Stimulated activated CD4-positive, alpha-beta T cell treated with anti-CD3 and anti-CD28 coated beads, Interleukin-2, amount 100 ng/mL, for 24 hours (primary cell): ENCODE measurements around the gene CTIF.
A peak's percentile ranks its signal among the peaks of the same experiment; 100 is the strongest.

Source experiments
- DNase-seq, 2 donors: peaks; one replicate each; pipeline ENCODE4 v3.0.0-alpha.2; 2020

The CTIF gene

DNA sequence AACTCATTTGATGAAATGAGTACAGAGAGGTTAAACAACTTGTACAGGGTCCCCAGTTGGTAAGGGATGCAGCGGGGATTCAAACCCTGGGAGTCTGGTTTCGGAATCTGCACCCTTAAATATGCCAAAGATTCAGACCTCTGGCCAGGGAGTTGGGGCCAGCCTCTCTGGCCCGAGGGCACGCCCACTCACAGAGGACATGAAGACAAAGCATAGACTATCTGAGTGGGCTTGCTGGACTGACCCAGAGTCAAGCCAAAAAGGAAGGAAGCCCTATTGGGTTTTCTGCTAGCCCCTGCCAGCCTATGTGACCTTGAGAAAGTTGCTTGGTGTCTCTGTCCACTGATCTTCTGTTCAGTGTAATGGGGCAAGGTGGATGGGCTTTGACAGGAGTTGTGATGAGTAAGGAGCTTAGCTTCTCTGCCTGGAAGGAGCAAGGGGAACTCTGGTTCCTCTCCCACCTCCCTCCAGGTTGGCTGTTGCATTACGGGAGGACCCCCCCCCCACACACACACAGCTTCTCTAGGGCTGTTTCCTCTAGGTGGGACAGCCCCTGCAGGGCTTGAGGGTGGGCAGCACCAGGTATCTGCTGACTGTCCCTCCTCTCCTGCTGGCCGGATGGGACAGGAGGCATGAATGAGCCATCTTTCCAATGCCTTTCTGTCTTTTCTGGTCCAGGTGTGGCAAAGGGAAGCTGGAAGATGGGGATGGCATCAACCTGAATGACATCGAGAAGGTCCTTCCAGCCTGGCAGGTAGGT is 131.3 kb downstream of the CTIF start:
- no peak for DNase-seq

GRCh38 chr18:48670751-48671560 is 132.1 kb downstream of the CTIF start:
- no peak for DNase-seq

GRCh38 chr18:48671561-48671945 is 132.7 kb downstream of the CTIF start:
- DNase-seq, result no peak

- DNase-seq, result no peak
These were observed 134.0 kb downstream of the CTIF start for GRCh38 chr18:48672671-48673340.

- no peak for DNase-seq
These were observed 134.6 kb downstream of the CTIF start for GRCh38 chr18:48673456-48673852.

DNA sequence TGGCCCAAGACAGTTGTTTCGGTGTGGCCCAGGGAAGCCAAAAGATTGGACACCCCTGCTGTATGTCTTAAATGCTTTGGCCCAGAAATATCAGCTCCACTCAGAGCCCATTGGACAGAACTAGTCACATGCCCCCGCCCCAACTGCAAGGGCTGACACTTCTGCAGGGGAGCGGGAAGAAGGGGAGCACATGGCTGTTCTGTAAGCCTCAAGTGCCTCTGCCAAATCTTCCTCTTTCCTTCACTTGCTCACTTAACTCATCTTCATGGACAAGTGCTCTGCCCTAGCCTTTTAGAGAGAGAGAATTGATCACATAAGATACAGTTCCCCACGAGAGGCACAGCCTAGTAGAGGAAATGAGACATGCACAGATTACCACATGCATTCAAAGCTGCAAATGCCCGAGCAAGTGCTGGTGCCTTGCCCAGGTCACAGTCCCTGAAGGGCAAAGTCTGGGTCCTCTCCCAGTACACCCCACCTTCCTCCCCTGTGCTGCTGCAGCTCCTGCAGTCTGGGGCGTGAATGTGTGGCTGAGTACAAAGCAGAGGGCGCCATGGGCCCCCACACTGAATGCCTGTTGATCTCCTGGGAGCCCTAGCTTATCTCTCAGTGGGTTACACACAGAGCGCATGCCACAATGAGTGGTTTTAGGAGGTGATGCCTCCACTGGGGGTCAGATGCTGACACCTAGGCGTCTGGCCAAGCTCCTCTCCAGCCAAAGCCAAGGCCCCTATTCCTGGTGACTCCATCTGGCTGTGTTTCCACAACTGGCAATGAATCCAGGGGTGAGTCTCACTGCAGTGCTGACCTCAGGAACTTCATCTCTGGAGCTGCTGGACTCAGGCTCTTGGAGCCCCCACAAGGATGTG is 135.3 kb downstream of the CTIF start:
- no peak for DNase-seq

- no peak for DNase-seq
These were observed 136.0 kb downstream of the CTIF start for GRCh38 chr18:48674758-48675351.

GRCh38 chr18:48675352-48675761 is 136.5 kb downstream of the CTIF start:
- DNase-seq, result peak; percentile 85 to 89

DNA sequence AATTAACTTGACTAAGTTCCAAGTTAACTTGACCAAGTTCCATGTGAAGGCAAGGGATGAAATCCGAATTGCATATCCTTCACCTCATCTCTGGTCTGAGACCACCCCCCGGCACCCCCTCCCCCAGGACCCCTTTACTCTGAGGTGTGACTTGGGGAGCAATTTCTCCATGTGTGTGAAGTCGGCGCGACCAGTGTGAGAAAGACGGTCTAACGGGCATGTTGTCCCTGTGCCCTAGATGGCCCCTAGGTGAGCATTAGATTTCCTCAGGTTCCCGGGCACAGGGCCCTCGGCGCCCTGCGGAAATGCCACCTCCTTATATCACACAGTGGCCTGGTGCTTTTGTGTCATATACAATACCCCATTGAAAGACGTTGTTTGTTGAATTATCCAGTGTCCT is 137.1 kb downstream of the CTIF start:
- DNase-seq, result no peak

DNA sequence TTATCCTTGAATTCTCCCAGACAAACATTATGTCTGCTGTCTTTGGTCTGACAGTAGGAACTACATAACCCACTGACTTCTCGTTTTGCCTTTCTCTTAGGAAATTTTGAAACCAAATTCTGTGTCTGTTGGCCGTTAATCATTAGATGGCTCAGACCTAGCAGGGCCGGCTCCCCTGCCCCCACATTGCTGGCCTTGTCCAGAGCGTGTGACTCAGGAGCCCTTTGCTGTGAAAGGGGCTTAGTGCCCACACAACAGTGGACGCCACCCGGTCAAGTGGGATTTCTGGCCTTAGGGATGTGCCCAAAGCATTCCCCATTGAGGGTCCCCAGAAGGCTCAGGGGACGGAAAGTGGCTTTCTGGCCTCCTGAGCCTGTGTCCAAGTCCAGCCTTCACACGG is 137.5 kb downstream of the CTIF start:
- no peak for DNase-seq

DNA sequence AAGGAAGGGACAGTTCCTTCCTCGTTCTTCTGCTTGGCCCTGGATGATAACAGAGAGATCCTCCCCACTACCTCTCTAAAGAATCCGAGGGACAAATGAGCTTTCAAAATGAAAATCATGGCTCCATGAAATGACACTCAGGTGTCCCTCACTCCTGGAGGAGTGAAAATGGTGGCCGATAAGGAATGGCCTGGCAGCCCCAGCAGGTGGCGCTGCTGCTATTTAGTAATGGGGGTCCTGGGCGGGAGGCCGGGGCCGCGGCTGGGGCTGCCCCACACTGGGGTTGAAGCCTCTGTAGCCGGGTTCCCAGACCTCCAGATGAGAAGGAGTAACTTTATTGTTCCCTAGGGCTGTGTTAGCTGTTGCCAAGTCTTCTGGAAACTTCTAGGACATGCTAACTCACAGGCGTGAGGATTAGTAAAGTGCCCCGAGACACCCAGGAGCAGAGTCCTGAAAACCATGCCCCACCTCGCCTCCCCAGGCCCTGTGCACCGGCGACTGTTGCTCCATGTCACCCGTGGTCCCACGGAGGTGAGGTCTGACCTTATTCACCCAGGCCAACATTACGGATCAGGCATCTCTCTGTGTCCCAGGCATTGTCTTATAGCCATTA is 138.0 kb downstream of the CTIF start:
- peak; percentile 74 to 78 for DNase-seq

- no peak for DNase-seq
These were observed 139.6 kb downstream of the CTIF start for GRCh38 chr18:48678237-48679115.

DNA sequence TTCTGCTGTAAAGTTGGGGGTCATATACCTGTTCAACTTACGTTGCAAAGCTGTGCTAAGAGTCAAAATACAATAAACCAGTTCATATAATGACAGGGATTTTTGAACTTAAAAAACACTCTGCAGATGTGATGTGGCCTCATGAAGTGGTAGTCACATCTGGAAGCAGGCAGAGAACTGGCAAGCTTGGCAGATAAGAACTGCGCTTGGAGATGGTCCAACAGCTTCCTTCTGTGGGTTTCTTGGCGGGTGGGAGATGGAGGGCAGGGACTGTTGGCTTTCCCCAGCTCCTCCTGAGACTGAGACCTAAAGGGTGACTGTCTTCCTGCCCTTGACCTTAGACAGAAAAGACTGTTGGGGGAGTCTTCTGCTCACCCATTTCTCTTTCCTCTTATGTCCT is 140.4 kb downstream of the CTIF start:
- no peak for DNase-seq

DNA sequence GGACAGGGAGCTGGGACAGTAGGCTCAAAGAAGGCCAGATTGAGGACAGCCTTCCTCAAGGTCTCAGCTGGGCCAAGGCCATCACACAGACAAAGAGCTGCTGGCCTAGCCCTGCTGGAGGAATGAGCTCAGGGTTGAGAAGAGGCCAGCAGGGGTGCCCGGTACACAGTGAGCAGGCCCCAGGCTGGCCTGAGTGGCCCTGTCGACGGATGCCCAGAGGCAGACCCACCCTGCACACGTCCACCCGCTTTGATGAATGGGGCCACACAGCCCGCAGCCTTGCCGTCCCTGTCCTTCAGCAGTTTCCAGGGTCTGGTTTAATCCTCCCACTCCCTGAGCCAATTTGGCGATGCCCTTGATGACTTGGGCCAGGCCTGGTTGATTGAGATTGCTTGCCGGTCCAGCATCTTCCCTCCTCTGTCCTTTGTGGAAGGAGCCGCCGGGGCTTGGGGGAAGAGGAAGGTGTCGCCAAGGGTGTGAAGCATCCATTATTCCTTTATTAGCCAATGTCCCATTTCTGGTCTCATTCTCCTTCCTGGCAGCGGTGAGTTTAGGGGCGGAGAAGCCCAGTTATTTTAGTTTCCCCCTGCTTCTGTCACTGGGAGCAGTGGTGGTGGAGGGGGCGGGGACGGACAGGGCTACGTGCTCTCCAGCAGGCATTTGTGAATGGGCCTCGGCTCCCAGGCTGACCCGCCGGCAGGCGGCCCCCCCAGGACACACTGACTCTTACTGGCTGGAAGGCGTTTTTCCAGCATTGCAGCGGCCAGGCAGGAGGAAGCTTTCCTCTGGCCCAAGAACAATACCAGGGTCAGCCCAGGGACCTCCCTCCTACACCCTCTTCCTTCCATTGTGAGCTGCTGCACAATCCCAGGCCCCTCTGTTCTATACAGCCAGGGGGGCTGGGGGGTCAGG is 141.8 kb downstream of the CTIF start:
- no peak for DNase-seq

DNA sequence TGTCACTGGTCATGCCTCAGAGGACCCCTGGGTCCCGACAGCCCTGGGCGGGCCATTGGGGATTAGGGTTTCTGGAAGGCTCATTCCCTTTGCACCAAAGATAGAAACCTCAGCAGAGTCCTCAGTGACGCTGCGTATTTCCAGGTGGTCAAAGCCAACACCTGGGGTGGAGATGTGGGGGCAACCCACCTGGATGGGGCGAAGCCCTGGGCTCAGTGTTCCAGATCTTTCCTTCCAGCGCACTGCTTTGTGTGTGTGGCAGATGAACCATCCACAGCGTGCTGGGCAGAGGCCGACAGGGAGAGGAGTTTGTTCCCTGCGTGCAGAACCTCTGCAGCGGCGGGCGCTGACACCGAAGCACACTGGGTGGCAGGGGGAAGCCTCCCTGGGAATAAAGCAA is 143.9 kb downstream of the CTIF start:
- DNase-seq, result no peak

DNA sequence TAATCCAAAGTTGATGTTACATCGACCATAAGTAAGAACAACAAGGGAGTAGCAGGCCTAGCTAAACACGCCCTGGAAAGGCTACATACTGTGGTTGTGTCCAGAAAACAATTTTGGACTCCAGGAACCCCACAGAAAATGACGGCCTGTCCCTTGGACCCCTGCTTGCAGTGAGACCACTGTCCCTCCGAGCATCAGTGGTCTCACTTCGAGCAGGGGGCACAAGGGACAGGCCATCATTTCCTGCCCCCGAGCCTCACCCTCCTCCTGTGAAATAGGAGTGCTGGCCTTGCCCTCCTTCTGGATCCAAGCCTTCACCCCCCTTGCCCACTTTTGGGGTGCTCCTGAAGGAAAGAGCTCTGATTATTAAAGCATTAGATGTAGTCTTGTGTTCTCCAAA is 144.4 kb downstream of the CTIF start:
- no peak for DNase-seq

GRCh38 chr18:48683661-48684060 is 144.8 kb downstream of the CTIF start:
- DNase-seq, result no peak

DNA sequence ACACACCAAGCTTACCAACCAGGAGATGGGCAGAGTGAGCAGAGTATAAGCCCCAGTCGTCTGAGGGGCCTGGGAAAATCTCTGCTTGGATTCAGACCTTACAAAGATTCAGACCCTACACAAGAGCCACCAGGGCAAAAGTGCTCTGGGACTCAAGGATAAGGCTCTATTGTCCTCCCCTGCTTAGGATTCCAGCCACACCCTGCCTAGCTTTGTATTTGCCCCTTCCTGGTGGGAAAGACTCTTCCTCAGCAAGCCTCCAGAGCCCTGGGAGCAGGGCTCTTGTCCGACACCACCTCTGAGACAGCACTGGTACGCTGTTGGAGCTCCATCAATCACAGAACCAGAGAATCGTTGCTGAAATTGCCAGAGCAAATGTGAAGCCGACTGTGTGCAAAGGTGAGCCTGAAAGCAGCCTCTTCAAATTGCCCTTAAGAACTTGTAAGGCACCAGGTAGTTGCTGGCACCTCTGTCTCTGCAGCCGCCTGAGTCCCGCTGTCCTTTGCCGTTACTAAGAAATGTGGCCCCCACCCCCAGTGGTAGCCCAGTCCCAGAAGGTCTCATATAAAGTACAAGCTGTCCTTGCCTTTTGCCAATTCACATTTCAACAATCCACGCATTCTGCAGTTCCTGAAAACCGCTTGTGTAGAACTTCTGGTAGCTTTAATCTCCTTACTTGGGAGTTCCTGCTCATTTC is 148.7 kb downstream of the CTIF start:
- DNase-seq, result no peak

DNA sequence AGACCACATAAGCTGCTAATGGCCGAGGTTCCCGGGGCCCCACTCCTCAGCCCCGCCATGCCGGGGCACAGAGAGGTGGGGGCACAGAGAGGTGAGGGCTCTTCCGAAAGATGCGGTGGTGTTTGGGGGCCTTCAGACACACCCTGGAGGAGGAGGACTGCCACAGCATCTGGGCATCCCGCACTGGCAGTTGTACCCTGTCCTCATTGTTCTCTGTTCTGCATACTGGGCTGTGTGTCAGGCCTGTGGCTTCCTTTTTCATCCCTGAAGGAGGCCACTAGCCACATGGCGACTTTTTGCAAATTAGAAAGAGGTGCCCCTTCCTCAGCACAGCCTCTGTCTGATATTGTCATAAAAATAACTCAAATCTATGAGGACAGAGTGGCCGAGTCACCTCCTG is 150.1 kb downstream of the CTIF start:
- no peak for DNase-seq
